SIG-M5 treated with dmso at 0.1 percent for 504 hours (cell line): Measurements from ENCODE around the gene PARVB.
A peak's percentile ranks its signal among the peaks of the same experiment; 100 is the strongest.

Source experiments
- DNase-seq: peaks from one replicate; lab custom pipeline; 2025; ENCODE audit not compliant: unreplicated experiment; lab: John Stamatoyannopoulos, UW

The PARVB gene

DNA sequence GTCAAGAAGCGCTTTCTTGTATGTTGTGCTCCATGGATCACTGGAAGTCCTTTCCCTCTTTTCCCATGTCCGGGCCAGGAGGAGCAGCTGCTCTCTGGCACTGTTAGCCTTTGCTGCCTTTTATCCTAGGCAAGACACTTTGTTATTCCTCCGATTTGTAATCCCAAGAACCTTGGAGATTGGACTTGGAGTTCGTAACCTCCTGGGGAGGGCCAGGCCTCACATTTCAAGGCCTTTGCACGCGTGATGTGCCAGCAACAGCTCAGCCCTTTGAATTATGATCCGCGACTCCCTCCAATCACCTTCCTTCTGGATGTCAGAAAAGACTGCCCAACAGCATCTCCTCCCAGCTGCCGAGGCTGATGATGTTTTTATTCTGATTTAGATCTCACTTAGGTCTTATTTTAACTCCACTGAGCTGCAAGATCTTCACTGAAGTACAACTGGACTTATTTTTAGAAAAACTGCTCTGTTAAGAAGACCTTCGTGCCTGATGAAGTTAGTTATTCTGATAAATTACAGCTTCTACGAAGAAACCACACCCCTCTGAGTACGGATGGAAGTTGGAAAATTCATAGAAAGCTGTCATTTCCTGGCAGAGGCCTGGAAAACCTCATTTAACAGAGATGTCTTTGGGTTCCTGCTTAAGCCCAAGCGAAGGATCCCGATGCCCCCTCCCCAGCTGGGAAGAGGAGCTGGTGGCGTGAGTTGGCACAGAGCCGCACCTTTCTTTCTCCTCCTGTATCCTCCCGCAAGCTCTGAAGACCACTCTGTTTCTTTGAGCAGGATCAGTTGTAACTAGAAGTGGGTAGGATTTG, 62.4 kb downstream of the PARVB start:
- DNase-seq = no peak

DNA sequence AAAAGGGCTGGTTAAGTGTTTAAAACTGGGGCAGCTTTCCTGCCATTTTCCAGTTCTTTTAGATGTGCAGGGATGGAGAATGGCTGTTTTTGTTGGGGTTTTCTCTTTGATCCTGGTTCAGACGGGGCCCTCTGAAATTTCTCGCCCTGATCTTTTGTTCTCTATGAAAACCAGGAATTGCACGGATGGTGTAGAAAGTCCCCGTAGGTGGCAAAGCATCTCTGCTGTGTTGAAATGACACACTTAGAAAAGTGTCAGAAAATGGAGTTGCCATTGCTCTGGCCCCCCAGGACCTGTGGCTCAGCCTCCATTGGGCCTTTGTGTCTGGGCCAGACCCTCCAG, 63.0 kb downstream of the PARVB start:
- DNase-seq = no peak

DNA sequence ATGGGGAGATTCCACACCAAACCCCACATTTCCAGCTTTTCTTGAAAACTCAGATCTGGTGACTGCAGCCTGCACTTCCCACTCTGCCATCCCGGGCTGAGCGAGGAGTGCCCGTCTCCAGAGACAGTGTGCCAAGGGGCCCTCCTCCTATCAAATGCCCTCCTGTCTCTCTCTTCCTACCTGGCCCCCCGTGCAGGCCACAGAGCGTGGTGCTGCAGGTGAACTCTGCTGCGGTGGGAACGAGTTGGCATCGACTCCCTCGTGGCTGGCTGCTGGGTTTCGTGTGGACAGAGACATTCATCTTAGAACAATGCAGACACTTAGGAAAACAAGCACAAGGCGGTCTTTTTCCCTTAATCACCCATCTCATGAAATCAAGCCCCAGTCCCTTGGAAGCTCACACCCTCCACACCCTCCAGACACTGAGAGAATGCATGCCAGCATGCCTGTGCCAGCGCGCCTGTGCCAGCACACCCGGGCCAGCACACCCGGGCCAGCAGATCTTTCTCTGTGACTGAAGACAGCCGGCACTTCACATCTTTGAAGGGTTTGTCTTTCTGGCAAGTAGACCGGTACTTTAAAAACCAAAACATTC, 65.0 kb downstream of the PARVB start:
- DNase-seq = no peak

DNA sequence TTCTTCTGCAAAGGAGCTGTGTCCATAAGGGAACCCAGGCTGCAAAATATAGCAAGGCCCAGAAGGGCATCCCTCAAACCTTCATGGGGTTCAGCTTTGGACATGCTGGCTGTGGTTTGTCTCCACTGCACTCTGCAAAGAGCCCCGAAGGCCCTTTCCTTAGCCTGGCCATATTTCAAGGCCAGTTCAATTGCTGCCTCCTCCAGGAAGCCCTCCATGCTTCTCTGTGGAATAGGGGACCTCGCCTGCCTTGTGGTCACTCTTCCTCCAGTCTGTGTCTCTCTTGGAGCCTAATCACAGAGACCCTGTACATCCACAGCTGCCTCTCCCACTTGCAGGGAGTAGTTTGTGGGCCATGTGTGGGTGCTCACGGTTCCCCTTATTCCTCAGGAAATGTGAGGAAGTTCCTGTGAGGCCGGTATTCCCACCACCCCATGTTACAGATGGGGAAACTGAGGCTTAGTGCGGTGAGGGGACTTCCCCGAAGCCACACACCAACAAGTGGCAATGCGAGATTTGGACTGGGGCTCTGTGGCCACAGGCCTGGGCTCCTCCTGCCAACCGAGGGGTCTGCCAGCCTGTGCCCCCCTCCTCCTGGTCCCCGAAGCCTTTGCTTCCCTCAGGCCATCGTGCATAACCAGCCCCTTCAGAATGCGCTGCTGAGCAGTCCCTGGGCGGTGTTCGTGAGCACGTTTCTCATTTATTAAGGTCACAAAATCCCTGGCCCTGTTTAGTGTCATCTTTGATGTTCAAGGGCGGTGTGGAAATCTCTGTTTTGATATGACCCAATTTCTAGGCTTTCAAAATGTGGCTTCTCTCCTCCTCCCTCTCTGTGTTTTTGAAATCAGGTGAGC, 65.8 kb downstream of the PARVB start:
- no peak for DNase-seq

DNA sequence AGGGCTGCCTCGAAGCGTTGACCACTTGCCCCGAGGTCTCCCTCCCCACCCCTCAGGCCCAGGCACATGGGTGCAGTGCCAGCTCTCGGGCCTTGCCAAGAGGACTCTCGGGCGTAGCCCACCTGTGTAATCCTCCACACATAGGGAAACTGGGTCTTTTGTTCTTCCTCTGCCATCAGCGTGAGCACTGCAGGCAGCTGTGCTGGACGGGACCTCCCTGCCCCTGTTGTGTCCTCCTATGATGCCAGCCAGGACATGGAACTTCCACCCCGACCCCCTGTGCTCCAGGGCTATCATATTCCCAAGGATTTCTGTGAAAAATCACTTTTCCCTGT, 66.4 kb downstream of the PARVB start:
- no peak for DNase-seq

DNA sequence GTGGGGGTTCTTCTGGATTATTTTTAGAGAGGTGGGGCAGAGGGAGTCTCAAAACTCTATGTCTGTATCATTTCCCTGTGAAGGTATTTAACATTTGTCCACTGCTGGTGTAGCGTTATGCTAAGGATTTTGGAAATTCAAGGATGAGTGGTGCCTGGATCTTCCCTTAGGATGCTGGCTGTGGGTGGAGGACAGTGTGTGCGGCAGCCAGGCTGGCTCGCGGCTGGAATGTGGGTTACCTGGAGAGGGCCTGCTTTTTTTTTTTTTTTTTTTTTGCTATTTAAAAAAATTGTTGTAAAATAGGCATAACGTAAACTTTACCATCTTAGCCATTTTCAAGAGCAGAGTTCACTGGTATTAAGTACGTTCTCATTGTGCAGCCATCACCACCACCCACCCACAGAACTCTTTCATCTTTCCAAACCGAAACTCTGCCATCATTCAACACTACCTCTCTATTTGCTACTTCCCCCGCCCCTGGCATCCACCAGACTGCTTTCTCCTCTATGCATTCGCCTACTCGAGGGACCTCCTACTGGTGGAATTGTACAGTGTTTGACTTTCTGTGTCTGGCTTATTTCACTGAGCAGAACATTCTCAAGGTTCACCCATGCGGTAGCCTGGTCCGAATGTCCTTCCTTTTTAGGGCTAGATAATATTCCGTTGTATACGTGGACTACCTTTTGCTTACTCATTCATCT, 67.1 kb downstream of the PARVB start:
- peak; percentile 10 for DNase-seq

DNA sequence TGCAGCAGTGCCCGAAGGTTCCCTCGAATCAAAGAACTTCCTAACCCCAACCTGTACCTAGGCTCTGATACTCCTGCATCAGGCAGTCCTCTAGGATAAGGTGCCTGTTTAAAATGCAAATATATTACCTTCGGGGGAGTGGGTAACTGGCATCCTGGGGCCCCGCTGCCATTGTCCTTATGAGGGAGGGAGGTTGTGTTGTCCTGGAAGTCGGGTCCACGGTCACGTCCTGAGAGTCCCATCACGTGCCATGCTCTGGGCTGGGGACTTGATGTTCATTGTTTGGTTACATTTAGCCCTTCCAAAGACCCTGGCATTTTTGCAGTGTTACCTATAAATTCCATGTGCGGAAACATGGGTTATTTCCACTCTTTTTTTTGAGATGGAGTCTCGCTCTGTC, 67.6 kb downstream of the PARVB start:
- no peak for DNase-seq

DNA sequence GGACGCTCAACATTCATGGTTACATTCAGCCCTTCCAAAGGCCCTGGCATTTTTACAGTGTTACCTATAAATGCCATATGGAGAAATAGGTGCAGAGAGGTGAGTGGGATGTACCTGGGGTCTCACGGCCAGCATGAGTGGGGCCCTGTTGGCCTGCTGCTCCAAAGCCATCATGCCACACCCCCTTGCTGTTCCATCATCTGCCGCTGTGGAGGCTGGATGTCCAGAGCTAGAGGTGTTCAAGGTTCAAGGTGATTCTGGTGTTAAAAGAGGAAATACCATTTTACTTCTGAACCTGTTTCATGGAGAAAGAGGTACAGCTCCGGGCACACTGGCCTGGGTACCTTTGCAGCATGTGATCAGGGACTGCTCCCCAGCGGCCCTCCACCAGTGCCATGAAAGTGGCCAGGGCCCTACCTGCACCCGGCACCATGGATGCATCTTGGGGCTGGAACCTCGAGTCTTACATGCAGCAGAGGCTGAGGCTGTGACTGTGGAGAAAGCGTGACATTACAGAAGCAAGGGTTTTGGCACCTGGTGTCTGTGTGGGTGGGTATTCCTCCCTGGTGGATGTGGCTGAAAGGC, 68.6 kb downstream of the PARVB start:
- no peak for DNase-seq

DNA sequence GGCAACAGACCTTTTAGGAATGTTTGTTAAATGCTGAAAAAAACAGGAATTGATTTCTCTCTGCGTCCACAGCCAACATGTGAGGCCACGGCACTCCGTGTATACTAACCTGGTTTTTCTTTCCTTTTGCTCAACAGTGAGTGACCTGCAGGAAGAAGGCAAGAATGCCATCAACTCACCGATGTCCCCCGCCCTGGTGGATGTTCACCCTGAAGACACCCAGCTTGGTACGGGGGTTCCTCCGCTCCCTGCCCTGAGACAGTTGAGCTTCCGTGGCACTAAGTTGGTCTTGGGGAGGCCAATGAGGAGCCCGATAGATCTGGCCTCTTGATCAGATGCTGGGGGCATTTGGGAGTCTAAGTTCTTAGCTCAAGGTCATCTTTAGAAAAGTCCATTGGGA, 69.7 kb downstream of the PARVB start:
- no peak for DNase-seq

DNA sequence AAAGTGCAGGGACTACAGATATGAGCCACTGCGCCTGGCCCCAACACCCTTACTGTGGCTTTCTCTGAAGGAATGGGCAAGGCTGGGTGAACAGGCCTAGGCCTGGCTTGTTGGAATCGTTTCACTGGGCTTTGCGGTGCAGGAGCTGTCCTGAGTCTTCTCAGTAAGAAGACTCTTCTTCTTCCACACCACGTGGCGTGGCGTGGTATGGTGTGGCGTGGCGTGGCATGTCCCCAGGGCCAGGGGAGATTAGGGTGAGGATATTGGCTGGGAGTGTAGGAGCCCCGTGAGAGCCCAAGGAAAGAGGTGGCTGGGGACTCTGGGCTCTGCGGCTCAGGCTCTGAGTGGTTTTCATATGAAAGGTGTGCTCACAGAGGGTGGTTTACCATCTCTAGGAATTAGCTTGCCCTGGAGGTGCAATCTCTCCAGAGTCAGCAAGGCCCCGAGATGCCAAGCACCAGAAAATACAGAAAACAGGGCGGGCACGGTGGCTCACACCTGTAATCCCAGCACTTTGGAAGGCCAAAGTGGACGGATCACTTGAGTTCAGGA, 70.7 kb downstream of the PARVB start:
- no peak for DNase-seq

DNA sequence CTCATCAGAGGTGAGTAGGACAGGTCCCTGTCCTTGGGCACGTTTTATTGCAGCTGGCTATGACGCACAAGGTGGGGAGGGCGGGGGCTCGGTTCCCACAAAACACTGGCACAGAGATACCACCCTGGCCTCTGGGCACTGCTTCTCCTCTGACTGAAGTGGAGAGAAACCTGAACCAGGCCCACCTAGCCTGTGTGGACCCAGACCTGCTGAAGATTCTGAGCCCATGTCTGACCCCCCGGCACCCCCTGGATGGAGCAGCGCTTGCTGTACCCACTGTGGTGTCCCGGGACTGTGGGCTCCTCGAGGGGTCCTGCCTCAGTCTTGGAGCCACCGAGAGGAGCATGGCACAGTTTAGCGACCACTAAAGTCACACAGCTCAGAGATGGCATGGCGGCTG, 72.6 kb downstream of the PARVB start:
- DNase-seq = no peak

DNA sequence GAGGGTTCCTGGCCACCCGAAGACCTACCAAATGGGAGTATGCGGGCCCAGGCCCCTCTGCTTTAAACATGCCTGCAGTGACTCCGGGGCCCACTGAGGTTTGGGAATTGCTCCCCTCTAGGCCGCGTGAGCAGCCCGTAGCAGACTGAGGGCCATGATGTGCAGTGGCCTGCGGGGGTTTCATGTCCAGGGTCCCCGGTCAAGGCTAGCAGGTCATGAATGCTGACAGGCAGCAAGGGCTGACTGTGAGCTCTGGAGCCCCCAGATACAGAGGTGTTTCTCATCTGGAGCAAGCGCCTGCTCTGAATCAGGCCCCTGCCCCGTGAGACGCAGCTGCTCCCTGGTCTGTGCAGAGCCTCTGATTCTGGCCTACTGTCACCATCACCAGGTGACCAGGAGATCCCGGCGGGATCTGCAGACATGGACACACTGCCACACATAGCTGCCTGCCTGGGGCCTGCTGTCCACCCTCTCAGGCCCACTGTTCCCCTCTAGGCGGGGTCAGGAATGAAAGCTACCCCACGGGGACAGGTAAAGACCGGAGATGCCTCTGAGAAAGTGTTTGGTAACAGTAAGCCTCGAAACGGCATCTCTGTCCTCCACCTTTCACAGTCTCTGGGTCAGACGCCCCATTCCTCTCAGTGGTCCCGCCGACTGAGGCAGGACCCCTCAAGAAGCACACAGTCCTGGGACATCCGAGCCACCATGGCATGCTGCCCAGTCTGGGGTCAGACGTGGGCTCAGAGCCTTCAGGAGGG, 73.3 kb downstream of the PARVB start:
- DNase-seq = no peak

DNA sequence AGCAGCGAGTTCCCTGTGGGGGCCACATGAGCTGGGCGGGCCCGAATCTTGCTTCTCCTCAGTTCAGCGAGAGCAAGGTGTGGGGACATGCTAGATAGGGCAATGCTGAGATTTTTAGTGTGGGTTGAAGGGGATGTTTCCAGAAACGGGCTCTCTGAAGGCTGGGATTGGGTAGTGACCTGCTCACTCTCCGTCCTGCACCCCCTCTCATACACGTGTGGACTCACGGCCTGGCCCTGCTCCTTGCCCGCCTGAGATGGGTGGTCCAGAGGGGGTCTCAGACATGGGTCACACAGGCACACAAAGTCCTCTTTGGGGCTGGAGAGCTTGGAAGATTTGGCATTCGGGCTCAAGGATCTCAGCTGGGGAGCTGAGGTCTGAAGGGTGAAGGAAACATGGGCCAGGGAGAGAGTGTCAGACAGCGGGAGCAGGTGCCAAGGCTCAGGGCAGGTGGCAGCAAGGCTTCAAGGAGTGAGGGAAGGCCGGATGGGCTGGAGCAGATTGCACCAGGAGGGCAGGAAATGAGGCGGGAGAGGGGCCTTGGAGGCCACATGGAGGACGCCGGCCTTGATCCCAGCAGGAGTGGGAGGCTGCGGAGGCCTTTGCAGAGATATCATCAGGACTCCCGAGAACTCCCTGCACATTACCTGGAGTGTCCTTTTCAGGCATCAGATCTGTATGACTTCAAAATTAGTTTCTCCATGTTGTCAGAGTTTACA, 74.1 kb downstream of the PARVB start:
- DNase-seq = no peak

DNA sequence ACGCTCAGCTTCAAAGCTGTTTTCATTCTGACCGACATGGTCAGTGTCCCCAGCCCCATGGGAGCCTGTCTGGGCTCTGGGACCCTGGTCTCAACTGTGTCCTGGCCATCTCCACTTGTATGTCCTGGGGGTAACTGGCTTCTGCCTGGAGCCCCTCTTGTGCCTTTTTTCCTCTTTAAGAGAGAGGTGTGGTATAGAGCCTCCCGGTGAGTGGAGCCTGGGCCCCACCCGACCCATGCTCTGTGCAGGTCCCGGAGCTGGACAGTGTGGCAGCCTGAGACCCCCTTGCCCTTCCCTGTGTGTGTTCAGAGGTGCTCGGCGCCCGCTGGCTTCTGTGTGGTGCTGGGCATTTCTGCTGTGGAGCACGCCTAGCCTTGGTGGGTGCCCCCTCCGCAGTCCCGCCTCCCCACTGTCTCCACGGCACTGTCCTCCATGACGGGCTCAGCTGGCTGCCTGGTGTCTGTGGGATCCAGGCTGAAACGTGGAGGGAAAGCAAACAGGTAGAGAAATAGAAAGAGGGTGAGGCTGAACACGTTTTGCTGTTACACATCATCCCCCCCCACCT, 74.9 kb downstream of the PARVB start:
- no peak for DNase-seq

DNA sequence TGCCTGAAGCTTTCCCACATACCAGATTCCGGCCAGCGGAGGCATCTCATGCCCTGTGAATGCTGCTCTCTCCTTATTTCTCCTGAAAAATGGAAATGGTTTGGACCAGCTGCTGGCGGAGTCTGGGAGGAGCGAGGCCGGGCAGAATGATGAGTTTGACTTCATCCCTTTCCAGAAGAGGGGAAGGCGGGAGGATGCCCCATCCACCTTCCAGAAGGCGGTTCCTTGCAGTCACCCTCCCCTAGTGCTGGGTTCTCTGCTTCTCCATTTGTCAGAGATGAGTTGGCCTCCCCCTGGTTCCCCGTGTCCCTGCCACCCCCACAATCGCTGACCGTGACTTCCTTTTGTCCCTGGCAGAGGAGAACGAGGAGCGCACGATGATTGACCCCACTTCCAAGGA, 75.6 kb downstream of the PARVB start:
- DNase-seq = no peak

DNA sequence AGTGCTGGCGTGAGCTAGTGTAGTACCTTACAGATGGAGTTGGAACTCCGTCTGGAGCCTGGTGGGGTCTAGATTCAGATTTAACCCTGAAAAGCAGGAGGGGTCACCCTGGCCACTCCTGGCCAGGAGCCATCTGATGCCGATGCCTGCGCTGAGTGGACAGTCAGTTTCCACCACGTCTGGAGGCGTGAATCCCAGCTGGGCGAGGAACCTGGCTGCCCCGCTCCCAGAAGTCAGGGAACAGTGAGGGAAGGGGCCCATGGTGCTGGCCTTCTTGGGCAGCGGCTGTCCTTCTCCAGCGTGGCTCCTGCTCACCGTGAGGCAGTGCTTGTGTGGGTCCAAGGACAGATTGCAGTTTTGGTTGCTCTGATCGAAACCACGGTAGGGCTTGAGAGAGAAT, 76.3 kb downstream of the PARVB start:
- no peak for DNase-seq

DNA sequence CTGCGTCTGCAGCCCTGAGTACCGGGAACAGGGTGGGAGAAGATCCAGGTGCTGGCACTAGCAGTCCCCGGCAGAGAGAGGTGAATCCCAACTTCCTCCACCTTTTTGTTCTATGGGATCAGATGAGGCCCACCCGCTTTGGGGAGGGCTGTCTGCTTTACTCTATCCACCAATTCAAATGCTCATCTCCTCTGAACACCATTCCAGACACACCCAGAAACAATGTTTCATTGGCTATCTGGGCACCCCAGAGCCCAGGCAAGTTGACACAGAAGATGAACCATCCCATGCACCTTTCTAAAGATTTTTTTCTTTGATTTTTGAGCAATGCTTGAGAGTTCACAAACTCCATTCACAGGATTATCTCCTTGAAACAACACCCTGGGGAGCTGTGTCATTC, 78.0 kb downstream of the PARVB start:
- no peak for DNase-seq

DNA sequence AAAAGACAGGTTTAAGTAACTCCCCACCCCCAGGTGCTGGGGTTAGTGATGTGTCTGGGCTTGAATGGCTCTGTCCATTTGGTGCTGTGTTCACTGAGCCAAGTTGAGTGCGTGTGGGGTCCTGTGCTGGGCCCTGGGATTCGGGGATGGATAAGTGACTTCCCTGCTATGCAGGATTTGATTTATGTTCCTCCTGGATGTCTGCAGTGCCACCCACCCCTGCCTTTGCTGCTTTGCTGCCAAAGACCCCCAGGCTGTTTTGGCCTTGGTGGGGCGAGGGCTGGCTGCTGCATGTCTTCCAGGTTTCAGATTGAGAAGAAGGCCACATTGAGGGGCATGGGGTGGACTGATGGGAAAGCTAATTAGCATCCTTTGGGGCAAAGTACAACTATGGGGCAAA, 78.8 kb downstream of the PARVB start:
- no peak for DNase-seq

DNA sequence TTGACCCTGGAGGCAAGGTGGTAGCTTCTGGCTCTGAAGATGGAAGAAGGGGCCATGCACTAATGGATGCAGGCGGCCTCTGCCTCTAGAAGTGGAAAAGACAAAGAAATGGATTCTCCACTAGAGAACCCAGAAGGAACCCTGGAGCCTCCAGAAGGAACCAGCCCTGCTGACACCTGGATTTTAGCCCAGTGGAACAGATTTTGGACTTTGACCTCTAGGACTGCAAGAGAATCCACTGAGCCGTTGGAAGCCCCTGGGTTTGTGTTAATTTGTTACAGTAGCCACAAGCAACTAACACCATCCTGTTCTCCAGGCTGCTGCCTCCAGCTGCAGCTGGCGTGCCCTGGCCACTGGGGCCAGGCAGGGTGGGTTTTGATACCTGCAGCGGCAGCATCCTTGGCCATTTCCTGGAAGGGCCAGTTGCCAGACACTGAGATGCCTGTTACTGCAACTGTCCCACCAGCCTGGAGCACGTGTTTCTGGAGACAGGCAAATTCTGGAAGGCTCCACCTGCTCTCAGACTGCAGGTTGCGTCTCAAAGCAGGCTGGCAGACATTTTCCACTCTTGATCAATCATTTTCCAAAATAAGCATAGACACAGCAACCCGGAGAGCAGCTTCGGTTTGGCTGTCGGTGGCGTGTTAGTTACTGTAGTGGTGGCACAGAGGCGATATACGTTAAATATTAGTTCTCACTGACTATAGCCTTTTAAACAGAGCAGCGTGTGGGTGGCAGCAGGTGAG, 79.8 kb downstream of the PARVB start:
- no peak for DNase-seq
